Measurements from ENCODE around the gene LUC7L3. TPM values are rescaled to one million over a fixed set of nuclear protein-coding genes. Genes with fewer than 3 reads are reported as not detected.

LUC7L3 gene
- total RNA-seq, 1 donor from 2014 or later = 188 TPM

DNA sequence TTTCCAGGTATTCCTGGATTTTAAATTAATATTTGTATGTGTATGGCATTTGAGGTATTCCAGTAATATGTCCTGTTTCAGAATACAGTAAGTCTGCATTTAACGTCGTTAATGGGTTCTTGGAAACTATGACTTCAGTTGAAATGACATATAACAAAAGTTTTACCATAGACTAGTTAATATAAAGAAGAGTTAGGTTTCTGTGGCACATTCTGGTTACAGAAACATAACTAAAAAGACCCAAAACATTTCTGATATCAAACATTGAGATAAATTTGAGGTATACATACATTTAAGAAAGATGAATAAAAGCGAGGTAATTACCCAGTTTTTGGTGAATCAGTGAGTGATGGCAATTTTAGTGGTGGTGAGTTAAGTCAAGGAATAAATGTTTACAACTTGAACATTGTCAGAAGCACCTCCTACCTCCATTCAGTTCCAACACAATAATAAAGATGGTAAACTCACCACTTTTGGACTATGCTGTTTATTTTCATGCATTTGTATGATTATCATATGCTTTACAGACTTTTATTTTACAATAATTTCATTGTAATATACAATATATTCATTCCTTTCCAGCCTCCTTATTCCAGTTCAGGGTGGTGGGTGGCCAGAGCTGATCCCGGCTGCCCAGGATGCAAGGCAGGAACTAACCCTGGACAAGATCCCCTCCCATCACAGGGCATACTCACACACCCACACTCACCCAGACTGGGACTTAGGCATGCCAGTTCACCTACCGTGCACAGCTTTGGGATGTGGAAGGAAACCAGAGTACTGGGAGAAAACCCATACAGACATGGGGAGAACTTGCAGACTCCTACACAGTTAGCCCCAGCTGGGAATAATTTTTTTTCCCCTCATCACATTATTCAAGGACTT is 9.7 kb downstream of the LUC7L3 start:
- no peak for TF ChIP-seq CTCF (conservative IDR thresholded peaks at IDR 0.05)
- H3K9me3 Mint-ChIP-seq = no peaks in the 10 kb centered on the region
- no peak overlapping the region for H3K4me3 Mint-ChIP-seq
- peaks cover 30% of the 10 kb centered on the region for H3K4me1 Mint-ChIP-seq
- DNase-seq (ENCODE audit: low read depth, low spot score) = no peak
- no peaks in the 10 kb centered on the region for H3K27me3 Mint-ChIP-seq (ENCODE audit: low read depth)
- H3K27ac Mint-ChIP-seq (ENCODE audit: unreplicated experiment) = no peak overlapping the region
- H3K36me3 Mint-ChIP-seq (ENCODE audit: low read depth) = peaks cover 3% of the 10 kb centered on the region

GRCh38 chr17:50731575-50732460 is 12.4 kb downstream of the LUC7L3 start:
- peaks cover 27% of the 10 kb centered on the region for H3K4me1 Mint-ChIP-seq
- no peak for DNase-seq (ENCODE audit: low read depth, low spot score)
- peaks cover 3% of the 10 kb centered on the region for H3K36me3 Mint-ChIP-seq (ENCODE audit: low read depth)
- H3K9me3 Mint-ChIP-seq = no peaks in the 10 kb centered on the region
- no peak overlapping the region for H3K27ac Mint-ChIP-seq (ENCODE audit: unreplicated experiment)
- H3K27me3 Mint-ChIP-seq (ENCODE audit: low read depth) = no peaks in the 10 kb centered on the region
- no peak for TF ChIP-seq CTCF (conservative IDR thresholded peaks at IDR 0.05)
- H3K4me3 Mint-ChIP-seq = no peak overlapping the region

DNA sequence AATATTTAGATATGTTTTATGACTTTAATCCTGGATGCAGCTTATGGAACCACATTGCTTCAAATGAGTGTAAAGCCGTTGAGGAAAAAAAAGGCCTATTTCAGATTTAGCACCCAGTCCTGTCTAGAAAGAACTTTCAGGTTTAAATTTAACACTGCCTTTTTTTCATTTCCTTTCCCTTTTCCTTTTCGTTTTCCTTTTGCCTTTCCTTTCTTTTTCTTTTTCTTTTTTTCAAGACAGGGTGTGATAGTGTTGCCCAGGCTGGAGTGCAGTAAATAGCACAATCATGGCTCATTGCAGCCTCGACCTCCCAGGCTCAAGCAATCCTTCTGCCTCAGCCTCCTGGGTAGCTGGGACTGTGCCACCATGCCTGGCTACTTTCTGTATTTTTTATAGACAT is 15.9 kb downstream of the LUC7L3 start:
- no peak for TF ChIP-seq CTCF (conservative IDR thresholded peaks at IDR 0.05)
- DNase-seq (ENCODE audit: low read depth, low spot score) = no peak
- H3K36me3 Mint-ChIP-seq (ENCODE audit: low read depth) = no peaks in the 10 kb centered on the region
- H3K4me1 Mint-ChIP-seq = peaks cover 15% of the 10 kb centered on the region
- H3K9me3 Mint-ChIP-seq = no peaks in the 10 kb centered on the region
- H3K27ac Mint-ChIP-seq (ENCODE audit: unreplicated experiment) = no peak overlapping the region
- no peak overlapping the region for H3K4me3 Mint-ChIP-seq
- no peaks in the 10 kb centered on the region for H3K27me3 Mint-ChIP-seq (ENCODE audit: low read depth)

DNA sequence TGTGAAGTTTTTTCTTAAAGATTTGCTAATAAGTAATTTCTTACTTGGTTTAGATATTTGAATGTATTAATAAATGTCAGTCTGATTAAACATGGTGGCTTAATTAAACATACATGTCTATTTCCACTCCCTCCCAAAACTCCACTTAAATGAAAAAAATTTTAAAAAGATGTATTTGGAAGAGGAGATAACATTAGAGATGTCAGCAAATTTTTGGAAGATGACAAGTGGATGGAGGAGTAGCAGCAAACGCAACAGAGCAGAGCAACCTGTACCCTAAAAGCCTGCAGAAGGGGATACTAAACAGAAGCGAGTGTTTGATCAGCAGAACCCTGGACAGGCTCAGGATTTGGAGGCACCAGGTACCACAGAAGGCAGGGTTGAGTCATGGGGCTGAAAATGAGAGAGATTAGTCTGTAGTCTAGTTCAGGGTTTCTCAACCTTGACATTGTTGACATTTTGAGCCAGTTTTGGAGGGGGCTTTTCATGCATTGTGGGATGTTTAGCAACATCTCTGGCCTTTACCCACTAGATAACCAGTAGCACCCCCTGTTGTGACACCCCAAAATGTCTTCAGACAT is 17.8 kb downstream of the LUC7L3 start:
- Mint-ChIP-seq H3K27ac (ENCODE audit: unreplicated experiment) (no peak overlapping the region), H3K4me3 (no peak overlapping the region), H3K4me1 (peaks cover 5% of the 10 kb centered on the region), H3K36me3 (ENCODE audit: low read depth) (peaks cover 9% of the 10 kb centered on the region), H3K27me3 (ENCODE audit: low read depth) (no peaks in the 10 kb centered on the region), H3K9me3 (no peaks in the 10 kb centered on the region)
- no peak for TF ChIP-seq CTCF (conservative IDR thresholded peaks at IDR 0.05)
- DNase-seq (ENCODE audit: low read depth, low spot score) = no peak

GRCh38 chr17:50739098-50739497 is 19.7 kb downstream of the LUC7L3 start:
- Mint-ChIP-seq H3K27ac (ENCODE audit: unreplicated experiment) (no peak overlapping the region), H3K36me3 (ENCODE audit: low read depth) (peaks cover 19% of the 10 kb centered on the region), H3K9me3 (no peaks in the 10 kb centered on the region), H3K4me3 (no peak overlapping the region), H3K27me3 (ENCODE audit: low read depth) (no peaks in the 10 kb centered on the region), H3K4me1 (peaks cover 5% of the 10 kb centered on the region)
- no peak for DNase-seq (ENCODE audit: low read depth, low spot score)
- TF ChIP-seq CTCF (conservative IDR thresholded peaks at IDR 0.05) = no peak

Data from neural crest cell (in vitro differentiated cells).